GM12865 (cell line): ENCODE data around the gene AMPD1.

Experiments used
- DNase-seq: peaks from one replicate; pipeline ENCODE4 v3.0.0; 2010; ENCODE audit warnings: low read depth
- H3K4me3 ChIP-seq: 2 replicates; pipeline ENCODE4 v1.5.1; 2011; ENCODE audit warnings: mild to moderate bottlenecking, low read depth, low read length, control low read depth
- CTCF ChIP-seq: IDR thresholded peaks from 2 replicates; pipeline ENCODE4 v1.5.1; 2011; ENCODE audit warnings: low read length, control low read depth, low read depth, inconsistent platforms; ENCODE audit not compliant: insufficient read depth; ENCODE audit errors: missing control alignments

Gene AMPD1

GRCh38 chr1:114670083-114671010, 25.0 kb downstream of the AMPD1 start:
- peak overlapping the region; percentile 64 for H3K4me3 ChIP-seq
- TF ChIP-seq CTCF: no peak
- peak; percentile 92 for DNase-seq

- peak; percentile 26 for TF ChIP-seq CTCF
- no peak for DNase-seq
- peak within 1 kb of the TSS; percentile 64 for H3K4me3 ChIP-seq
These were observed 25.7 kb downstream of the AMPD1 start, which contains the start of gene DENND2C for GRCh38 chr1:114669562-114670082. Gene DENND2C (minus strand): TSS chr1:114670049. CDS start chr1:114625984, 44,065 bp downstream.

GRCh38 chr1:114668784-114669561, 26.4 kb downstream of the AMPD1 start:
- no peak for DNase-seq
- peak overlapping the region; percentile 64 for H3K4me3 ChIP-seq
- TF ChIP-seq CTCF: no peak

GRCh38 chr1:114668373-114668772, 27.0 kb downstream of the AMPD1 start:
- no peak for DNase-seq
- no peak for TF ChIP-seq CTCF
- H3K4me3 ChIP-seq: no peak overlapping the region

- no peak for DNase-seq
- H3K4me3 ChIP-seq: no peak overlapping the region
- TF ChIP-seq CTCF: no peak
These were observed 28.4 kb downstream of the AMPD1 start for GRCh38 chr1:114666954-114667353.

GRCh38 chr1:114660238-114660637, 35.1 kb downstream of the AMPD1 start:
- no peak for TF ChIP-seq CTCF
- no peak overlapping the region for H3K4me3 ChIP-seq
- no peak for DNase-seq
